Mucosa of descending colon (tissue), 3 donors: ENCODE results near the gene DNM1. TPM values are rescaled to one million over a fixed set of nuclear protein-coding genes. Genes with fewer than 3 reads are reported as not detected.

ENCODE experiments used
- ATAC-seq: fragments of 200-7000 bp; cut with Tn5 transposase; one replicate; pipeline ENCODE4 v1.9.1; 2020; ENCODE audit warnings: mild to moderate bottlenecking, moderate library complexity
- DNase-seq, 3 donors: peaks; one replicate each; pipeline ENCODE4 v3.0.0-alpha.2; 2020
- H3K36me3 ChIP-seq: fragments of 200-600 bp; one replicate; pipeline ENCODE4 v1.8.0; 2021; ENCODE audit warnings: low read depth, mild to moderate bottlenecking
- H3K4me1 ChIP-seq: fragments of 200-600 bp; one replicate; pipeline ENCODE4 v1.8.0; 2021; ENCODE audit warnings: low read depth, mild to moderate bottlenecking
- H3K4me3 ChIP-seq: fragments of 200-600 bp; one replicate; pipeline ENCODE4 v1.8.0; 2021; ENCODE audit warnings: mild to moderate bottlenecking
- H3K9me3 ChIP-seq: fragments of 200-600 bp; one replicate; pipeline ENCODE4 v1.8.0; 2021; ENCODE audit warnings: mild to moderate bottlenecking
- intact Hi-C, 2 donors: fragments of 100-400 bp; cut with DNase I in 1 of 2; cut with micrococcal nuclease in 1 of 2; formaldehyde crosslinking; loops; one replicate each; pipeline versions ENCODE4 v1.11.0 to v1.11.1; 2022; cut with DNase I, micrococcal nuclease
- total RNA-seq, 3 donors: library from RNA; stranded (reverse); fragmentation: NEBNext Ultra II Directional in 2 of 3; extraction: Animal tissue kit (Norgen Biotek cat#: 25700) in 2 of 3; gene quantifications; one replicate each; pipeline versions ENCODE4 v1.2.1 to v1.2.4, GENCODE V29; 2021 to 2023
- TF ChIP-seq, protein P1 (sequence below): fragments of 200-600 bp; IDR thresholded peaks from one replicate; pipeline ENCODE4 v1.8.0; 2022; ENCODE audit warnings: antibody characterized with exemption, mild to moderate bottlenecking
- donor health status: DM: no; HTN: no; CAD: no; lungs with moderate emphysema.
- donor health status: DM: no; HTN: no; CAD: no.
- donor health status: DM: no; HTN: yes; CAD: no.

DNM1 gene
- total RNA-seq, 3 donors from 2014 or later = 4.0 to 19.0 (median 6.7) TPM

DNA sequence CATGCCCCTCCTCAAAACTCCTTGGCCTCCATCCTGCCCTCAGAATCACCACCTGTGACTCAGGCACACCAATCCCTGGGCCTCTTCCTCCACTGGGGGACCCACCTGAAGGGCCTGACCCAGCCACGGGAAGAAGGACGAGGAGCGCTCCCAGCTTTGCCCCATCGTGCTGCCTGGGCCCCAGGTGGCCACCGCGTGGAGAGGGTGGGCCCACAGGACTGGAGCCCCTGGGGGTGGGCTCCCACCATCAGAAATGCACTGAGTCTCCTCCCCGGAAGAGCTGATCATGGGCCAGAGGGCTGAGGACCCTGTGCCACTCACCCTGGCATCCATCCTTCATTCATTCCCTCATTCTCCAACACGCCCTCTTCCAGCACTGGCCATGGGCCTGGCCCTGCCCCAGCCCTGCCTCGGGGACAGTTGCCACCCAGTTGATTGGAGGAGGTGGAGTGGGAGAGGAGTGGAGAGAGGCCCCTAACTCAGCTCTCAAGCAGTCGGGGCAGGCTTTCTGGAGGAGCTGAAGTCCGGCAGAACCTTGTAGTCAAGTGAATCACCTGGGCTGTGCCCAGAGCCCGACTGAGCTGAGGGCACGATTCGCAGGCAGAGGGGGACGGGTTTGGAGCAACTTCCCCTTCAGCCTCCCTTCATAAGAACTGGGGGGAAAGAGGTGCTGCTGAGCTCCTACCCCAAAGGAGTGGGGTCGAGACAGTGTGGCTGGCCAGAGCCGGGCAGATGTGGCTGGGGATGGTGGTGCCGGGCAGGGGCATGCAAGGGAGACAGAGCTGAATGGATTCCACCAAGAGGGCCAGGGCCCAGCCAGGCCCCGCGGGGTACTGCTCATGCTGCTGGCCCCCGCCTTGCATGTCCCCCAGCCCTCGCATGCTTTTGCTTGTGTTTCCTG lies 29.6 kb downstream of the DNM1 start:
- no peak for ATAC-seq
- Histone ChIP-seq H3K36me3 (no peaks in the 10 kb centered on the region), H3K9me3 (no peaks in the 10 kb centered on the region), H3K4me1 (no peaks in the 10 kb centered on the region), H3K4me3 (no peak overlapping the region)
- TF ChIP-seq, protein P1, sequence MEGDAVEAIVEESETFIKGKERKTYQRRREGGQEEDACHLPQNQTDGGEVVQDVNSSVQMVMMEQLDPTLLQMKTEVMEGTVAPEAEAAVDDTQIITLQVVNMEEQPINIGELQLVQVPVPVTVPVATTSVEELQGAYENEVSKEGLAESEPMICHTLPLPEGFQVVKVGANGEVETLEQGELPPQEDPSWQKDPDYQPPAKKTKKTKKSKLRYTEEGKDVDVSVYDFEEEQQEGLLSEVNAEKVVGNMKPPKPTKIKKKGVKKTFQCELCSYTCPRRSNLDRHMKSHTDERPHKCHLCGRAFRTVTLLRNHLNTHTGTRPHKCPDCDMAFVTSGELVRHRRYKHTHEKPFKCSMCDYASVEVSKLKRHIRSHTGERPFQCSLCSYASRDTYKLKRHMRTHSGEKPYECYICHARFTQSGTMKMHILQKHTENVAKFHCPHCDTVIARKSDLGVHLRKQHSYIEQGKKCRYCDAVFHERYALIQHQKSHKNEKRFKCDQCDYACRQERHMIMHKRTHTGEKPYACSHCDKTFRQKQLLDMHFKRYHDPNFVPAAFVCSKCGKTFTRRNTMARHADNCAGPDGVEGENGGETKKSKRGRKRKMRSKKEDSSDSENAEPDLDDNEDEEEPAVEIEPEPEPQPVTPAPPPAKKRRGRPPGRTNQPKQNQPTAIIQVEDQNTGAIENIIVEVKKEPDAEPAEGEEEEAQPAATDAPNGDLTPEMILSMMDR = no peak
- intact Hi-C loops = no loop called here
- no peak for DNase-seq

GRCh38 chr9:128233817-128234406 lies 30.7 kb downstream of the DNM1 start:
- TF ChIP-seq, protein P1 = no peak
- Histone ChIP-seq H3K36me3 (no peaks in the 10 kb centered on the region), H3K4me1 (no peaks in the 10 kb centered on the region), H3K9me3 (no peaks in the 10 kb centered on the region), H3K4me3 (no peak overlapping the region)
- ATAC-seq = no peak
- intact Hi-C loops = no loop called here
- no peak for DNase-seq

DNA sequence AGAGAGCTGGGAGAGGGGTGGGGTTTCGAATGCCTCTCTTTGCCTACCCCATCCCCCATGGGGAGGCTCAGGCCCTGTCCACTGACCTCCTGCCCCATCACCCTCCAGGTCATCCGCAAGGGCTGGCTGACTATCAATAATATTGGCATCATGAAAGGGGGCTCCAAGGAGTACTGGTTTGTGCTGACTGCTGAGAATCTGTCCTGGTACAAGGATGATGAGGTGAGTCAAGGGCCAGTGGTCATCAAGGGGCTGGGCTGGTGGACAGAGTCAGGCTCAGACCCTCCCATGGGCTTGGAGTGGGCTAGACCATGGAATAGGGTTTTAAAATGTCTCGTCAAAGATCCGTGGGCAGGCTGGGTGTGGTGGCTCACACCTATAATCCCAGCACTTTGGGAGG lies 38.9 kb downstream of the DNM1 start:
- intact Hi-C loops = no loop called here
- Histone ChIP-seq H3K4me3 (no peak overlapping the region), H3K36me3 (no peaks in the 10 kb centered on the region), H3K4me1 (no peaks in the 10 kb centered on the region), H3K9me3 (no peaks in the 10 kb centered on the region)
- ATAC-seq (no peak), DNase-seq (no peak)
- TF ChIP-seq, protein P1 = no peak

DNA sequence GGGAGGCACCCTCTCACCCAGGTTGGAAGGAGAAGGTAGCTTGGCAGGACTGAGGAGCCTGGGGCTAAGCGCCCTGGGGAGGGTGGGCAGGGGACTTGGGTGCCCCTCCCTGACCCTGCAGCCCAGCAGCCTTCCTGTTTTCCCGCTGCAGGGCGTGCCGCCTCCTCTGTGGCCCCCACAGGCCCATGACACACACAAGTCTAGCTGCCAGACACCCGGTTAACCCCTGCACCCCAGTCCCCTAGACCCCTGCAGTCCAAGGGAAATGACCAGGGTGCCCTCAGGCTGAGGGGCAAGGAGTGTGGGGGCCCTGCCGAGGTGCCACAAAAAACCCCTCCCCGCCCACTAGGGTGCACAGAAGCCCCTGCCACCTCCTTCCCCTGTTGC lies 39.6 kb downstream of the DNM1 start:
- Histone ChIP-seq H3K4me1 (no peaks in the 10 kb centered on the region), H3K4me3 (no peak overlapping the region), H3K9me3 (no peaks in the 10 kb centered on the region), H3K36me3 (no peaks in the 10 kb centered on the region)
- intact Hi-C loops = no loop called here
- TF ChIP-seq, protein P1 = no peak
- no peak for DNase-seq
- no peak for ATAC-seq

DNA sequence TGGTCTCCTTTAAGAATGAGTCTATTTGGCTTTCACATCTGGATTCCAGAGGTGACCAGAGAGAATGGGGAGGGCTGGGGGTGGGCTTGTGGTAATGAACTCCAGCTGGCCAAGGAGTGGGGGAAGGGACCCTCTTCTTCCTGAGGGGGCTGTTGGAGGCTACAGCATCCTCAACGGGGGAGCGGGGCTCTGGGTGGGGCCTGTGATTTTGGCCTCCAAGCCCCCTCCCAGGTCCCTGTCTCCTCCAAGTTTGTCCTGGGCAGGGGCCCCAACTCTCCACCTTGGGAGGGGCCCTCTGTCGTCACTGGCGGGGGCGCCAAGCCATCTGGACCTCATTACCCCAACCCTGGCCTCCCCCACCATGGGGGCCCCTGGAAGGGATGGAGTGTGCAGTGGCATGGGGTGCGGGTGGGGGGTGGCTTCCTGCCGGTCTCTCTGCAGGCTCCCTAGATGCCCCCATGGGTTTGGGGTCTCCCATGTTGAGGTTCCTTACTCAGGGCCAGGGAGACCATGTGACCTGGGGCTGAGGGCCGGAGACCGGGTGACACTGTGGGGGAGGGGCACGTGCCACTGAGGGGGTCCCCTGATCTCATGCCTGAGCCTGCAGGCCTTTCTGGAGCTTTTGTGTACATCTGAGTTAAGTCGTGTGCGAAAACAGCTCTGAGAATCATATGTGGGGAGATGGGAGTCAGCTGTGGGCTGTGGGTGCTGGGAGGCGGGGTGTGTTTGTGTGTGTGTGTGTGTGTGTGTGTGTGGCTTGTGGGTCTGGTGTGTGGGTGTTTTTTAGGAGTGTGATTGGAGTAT lies 40.2 kb downstream of the DNM1 start:
- TF ChIP-seq, protein P1 = no peak
- Histone ChIP-seq H3K36me3 (no peaks in the 10 kb centered on the region), H3K9me3 (no peaks in the 10 kb centered on the region), H3K4me1 (no peaks in the 10 kb centered on the region), H3K4me3 (no peak overlapping the region)
- intact Hi-C loops = no loop called here
- DNase-seq = no peak
- no peak for ATAC-seq
